ENCODE measurements around the gene TLX2.

DNA sequence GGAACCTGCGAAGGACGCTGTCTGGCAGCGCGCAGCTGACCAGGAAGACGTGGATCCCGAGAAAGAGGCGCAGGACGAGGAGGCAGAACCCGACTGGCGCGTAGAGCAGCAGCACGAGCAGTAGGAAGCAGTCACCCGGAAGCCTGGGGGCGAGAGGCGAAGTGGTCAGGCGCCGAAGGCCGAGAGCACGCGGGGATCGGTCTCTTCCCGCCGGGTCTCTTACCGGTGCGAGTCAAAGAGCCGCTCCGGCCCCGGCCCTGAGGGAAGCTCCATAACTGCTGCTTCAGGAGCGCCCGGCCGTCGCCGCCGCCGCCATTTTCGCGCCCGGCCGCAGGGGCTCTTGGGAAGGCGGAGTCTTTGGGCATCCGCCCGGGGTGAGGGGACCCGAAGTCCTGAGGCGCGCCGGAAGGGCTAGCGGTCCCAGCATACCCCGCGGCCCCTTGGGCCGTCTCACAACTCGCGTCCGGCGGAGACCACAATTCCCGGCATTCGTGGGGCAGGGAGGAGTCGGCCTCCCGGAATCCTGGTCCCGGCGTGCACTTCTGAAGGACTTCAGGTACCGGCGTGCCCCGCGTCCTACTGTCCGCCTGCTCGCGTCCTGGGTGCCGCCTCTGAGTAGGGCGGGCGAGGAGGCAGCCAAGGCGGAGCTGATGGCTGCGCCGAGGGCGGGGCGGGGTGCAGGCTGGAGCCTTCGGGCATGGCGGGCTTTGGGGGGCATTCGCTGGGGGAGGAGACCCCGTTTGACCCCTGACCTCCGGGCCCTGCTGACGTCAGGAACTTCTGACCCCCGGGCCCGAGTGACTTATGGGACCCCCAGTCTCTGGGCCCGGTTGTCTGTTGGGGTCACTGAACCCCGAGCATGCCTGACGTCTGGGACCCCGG is 15.3 kb downstream of the TLX2 start, which contains the start of the genes AUP1 and HTRA2:
- TF ChIP-seq, protein P1, sequence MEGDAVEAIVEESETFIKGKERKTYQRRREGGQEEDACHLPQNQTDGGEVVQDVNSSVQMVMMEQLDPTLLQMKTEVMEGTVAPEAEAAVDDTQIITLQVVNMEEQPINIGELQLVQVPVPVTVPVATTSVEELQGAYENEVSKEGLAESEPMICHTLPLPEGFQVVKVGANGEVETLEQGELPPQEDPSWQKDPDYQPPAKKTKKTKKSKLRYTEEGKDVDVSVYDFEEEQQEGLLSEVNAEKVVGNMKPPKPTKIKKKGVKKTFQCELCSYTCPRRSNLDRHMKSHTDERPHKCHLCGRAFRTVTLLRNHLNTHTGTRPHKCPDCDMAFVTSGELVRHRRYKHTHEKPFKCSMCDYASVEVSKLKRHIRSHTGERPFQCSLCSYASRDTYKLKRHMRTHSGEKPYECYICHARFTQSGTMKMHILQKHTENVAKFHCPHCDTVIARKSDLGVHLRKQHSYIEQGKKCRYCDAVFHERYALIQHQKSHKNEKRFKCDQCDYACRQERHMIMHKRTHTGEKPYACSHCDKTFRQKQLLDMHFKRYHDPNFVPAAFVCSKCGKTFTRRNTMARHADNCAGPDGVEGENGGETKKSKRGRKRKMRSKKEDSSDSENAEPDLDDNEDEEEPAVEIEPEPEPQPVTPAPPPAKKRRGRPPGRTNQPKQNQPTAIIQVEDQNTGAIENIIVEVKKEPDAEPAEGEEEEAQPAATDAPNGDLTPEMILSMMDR (IDR thresholded peaks at IDR 0.05; ENCODE audit: low read length), result no peak
- TF ChIP-seq EZH2phosphoT487 (IDR thresholded peaks at IDR 0.05; ENCODE audit: low read length), result no peak
